Stimulated activated CD4-positive, alpha-beta T cell treated with anti-CD3 and anti-CD28 coated beads, Interleukin-1b, Interleukin-23, amount 100 ng/mL, for 48 hours (primary cell): ENCODE data around the gene TMEM218.
A peak's percentile ranks its signal among the peaks of the same experiment; 100 is the strongest.
"Not testable (repeated sequence)": the region's sequence is repeated elsewhere in the genome, so short reads cannot be mapped to it uniquely, and the experiment has no call there.

Source experiments
- DNase-seq: peaks from one replicate; pipeline ENCODE4 v3.0.0-alpha.2; 2020

TMEM218 gene

DNA sequence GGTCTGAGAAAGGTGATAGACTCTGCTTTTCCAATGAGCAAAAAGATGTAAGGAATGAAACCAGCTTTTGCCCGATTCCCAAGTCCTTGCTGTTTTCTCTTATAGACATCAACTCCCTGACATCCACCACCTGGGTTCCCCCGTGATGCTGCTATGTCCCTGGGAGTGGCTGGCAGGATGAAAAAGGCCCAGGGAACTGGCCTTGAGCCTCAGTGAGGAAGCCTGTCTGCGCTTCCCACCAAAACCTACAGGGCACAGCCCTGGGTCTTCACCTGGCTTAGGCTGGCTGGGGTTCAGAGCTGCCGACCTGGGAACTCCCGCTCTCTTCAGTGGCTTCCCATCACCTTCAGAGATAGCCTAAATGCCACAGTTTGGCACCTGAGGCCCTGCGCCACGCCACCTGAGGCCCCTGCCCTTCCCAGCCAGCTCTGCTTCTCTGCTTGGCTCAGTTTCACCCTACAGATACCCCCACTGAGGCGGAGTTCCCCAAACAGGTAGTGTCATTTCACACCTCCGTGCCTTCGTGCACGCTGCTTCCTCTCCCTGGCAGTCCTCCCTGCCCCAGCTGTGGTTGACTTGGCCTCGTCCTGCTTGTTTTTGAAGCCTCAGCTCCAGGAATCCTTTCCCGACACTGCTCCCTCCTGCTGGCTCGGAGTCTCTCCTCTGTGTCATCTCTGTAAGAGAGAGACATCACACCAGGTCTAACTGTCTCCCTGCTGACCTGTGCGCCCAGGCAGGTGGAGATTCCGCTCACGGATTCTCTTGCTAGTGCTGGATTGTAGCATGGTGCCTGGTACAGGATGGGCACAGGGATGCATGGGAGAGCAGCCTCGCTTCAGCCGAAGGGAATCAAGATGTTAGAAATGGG, 37.6 kb downstream of the TMEM218 start:
- no peak for DNase-seq

DNA sequence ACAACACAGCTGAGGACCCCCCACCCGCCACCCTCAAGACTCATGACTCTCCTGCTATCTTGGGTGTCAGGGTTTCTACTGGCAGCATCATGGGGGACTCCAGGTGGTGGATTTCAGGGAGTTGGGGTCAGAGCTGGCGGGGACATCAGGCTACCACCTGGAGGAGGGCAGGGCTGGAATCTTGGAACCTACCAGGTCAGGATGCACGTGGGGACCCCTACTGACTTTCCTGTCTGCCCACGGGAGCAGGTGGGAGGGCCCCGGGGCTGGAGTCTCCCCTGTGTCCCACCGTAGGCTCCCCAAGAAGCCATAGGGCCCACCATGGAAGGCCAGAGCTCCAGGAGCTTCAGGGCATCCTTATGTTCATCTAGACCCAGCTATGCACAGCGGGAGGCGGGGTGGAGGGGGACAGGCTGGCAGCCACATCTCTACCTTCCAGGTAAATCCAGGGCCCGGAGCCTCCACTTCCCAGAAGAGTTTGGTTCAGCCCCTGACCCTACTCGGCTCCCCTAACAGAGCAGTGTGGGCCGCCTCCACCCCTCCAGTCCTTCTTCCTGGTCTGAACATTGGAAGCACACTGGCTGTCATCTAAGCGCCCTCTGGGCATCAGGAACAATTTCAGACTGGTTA, 38.4 kb downstream of the TMEM218 start:
- no peak for DNase-seq

DNA sequence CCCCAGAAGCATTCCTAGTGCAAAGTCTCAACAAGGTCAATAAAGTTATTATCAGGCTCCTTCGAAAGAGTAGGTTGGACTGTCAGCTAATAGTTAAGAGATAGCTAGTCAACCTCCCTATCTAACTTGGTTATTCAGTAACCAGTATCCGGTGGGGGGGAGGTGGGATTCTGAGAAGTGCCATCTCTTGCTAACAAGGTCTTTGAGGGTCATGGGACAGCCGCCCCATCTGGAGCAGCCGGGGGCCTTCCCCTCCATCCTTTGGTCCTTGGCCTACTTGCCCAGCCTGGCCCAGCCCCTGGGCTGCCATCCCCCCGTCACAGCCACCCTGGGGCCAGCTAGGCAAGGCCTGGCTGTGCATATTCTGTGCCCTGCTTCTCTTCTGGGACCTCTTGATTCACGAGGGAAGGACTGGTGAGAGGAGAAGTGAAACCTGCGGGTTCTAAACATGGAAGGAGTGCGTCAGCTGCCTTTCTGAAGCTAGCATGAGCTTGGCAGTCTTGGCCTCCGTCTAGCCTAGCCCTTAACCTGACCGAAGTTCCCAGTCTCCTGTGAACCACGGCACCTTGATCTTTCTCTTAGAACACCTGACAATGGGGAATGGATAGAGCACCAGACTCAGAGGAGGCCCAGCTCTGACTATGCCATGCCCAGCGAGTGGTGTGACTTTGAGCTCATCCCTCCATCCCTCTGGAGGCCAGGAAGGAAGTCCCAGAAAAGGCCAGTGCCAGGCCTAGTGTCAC, 39.0 kb downstream of the TMEM218 start:
- no peak for DNase-seq

DNA sequence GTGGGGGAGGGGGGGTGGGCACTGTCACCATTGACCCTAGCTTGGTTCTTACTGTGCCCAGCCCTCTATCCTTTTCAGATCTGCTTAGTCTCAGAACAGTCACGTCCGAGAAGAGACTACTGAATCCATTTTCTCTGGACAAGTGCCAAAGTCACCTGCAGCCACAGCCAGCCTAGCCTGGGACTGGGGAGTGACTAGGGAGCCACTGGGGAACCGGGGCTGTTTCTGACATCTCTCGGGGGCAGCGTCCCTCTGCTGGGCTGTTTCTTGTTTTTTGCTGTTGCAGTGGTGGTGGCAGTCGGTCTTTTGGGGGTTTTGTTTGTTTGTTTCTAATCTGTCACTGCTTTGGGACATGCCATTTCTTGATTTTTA, 39.6 kb downstream of the TMEM218 start:
- DNase-seq, result no peak

DNA sequence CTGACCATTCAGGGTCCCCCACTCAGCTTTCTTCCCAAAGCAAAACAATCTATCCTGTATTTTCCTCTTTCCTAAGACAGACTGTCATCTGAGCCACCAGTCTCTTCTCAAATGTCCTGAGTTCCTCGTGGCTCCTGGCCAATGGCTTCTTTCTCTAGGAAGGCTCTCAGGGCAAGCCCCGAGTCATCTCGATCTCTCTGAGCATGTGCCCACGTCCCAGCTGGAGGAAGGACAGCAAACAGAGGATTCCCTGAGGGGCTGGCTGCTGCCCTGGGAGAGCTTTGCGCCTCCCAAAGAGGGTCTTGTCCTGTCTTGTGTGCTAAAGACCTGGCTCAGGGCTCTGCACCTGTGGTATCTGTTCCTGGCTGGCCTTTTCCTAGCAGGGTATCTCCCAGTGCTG, 40.0 kb downstream of the TMEM218 start:
- DNase-seq, result no peak

DNA sequence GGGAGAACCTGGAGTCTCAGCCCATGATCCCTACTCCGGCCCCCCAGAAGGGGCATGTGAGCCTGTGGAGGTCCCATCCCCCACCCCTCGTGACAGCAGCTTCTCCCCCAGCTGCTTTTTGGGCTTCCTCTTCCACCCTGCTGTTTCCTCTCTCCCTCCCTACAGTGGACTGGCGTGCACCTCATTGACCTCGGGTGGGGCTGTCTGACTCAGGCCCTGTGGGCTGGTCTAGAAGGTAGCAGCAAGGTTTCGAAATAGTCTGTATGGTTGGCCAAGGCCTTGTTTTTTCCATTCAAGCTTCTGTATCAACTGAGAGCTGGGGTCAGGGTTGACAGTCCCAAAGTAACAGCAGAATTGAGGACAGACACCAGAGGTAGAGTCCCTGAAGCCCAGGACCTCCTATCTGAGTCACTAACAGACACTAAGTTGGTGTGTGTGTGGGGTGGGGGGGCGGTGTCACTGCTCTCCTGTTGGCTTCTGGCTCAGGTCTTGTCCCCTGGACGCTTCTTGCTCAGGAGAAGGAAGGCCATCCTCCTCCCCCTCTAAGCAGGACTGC, 40.6 kb downstream of the TMEM218 start:
- peak; percentile 15 for DNase-seq

DNA sequence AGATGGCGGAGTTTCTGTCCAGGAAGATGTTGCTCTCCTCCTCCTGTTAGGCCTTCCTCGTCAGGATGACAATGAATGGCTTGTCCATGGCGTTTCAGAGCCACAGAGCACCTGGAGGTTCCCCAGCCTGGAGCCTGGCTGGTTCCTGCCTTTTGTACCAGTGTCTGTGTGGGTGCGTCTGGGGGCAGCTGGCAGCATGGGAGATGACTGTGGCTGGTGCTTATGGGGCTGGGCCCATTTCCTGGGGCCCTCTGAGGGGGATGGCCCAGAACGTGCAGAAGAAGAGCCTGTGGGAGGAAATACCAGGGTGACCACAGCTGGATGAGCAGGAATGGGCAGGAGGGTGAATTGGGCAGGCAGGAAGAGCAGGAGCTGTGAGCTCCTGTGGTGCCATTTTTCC, 41.6 kb downstream of the TMEM218 start:
- DNase-seq, result no peak

DNA sequence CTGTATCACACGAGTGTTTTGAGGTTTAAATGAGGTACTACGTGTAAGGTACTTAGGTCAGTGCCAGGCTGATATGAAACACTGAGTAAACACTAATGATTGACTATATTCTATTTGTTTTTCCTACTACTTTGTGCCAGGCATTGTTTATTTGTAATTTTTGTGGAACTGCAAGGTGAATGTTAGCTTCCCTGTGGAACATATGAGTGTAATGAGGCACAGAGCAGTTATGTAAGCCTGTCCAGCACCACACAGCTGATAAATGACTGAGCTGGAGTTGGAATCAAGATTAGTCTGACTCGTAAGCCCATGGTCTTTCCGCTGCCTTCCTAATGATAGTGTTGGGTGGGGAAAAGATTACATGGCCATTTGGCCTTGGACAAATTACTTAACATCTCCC, 42.4 kb downstream of the TMEM218 start:
- no peak for DNase-seq

DNA sequence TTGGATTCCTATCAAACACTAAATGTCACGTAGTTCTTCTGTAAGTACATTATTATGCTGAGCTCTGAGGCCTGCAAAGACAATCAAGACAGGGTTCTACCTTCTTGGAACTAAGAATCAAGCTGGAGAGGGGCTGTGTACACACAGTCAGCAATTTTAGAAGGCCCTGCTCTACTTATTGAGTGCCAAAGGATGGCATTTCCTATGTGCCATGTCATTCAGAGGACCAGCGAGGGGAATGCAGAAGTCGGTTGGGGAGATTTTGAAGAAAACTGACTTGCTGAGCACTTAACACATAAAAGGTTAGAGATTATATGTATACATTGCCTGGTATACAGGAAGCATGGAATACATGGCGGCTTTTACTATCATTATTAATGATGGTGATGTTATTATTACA, 43.1 kb downstream of the TMEM218 start:
- no peak for DNase-seq

DNA sequence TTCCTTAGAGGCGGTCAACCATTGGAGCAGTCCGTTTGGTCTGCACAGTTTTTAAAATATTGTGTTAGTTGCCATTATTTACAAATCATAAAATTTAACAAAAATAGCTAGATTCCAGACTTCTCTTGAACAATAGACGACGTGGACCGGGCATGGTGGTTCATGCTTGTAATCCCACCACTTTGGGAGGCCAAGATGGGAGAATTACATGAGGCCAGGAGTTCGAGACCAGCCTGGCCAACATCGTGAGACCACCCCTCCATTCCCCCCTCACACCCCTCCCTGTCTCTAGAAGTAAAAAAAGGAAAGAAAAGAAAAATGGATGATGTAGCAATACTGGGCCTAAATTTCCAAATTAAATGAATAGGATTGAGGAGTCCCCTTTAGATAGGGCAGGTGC, 47.4 kb downstream of the TMEM218 start:
- DNase-seq, result no peak

DNA sequence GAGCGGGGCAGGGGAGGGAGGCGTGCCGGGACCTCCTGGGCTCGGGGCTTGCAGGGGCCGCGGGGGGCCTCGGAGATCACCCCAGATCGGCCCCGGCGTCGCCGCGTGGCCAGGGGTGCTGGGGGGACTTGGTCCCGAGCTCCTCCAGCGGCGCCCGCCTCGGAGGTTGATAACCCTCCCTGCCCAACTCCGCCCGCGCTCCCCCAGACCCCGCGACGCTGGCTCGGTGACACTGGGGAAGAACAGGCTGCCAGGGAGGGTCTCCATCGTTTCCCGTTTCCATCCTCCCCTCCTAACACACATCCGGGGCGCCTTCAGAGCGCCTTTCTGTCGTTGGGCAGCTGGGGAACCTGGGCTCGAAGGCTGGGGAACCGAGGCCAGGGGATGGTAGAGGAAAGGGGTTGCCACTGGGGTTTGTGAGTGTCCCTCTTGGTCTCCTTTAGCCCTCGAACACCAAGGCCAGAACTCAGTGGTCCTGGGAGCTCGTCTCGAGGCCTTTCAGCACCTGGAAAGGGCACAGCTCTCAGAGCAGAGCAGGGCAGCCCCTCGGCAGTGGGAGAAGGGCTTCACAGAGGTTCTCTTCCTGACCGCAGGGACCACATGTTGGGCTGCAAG, 47.9 kb downstream of the TMEM218 start:
- no peak for DNase-seq

DNA sequence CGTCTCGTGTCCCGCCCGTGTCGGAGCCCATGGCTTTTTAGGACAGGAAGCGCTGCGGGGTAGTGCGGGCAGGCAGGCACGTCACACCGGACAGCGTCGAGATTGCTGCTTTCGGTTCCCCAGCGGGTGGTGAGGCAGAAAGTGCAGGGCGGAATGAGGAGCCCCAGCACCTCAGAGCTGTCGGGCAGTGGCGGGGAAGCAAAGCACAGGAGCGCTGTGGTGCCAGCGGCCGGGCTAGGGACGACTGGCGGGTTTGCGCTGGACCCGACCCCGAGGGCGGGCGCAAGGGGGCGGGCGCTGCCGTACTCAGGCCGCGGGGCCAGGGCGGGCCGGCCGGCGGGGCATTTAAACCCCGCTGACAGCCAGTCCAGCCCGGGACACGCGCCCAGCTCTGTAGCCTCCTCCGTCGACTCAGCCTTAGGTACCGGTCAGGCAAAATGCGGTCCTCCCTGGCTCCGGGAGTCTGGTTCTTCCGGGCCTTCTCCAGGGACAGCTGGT, 48.4 kb downstream of the TMEM218 start, which contains the start of gene SLC37A2:
Gene SLC37A2 (plus strand): TSS at position 375 of the 498 bp plus-strand sequence. CDS start 63 bp downstream, at position 438.
- peak; percentile 42 for DNase-seq

DNA sequence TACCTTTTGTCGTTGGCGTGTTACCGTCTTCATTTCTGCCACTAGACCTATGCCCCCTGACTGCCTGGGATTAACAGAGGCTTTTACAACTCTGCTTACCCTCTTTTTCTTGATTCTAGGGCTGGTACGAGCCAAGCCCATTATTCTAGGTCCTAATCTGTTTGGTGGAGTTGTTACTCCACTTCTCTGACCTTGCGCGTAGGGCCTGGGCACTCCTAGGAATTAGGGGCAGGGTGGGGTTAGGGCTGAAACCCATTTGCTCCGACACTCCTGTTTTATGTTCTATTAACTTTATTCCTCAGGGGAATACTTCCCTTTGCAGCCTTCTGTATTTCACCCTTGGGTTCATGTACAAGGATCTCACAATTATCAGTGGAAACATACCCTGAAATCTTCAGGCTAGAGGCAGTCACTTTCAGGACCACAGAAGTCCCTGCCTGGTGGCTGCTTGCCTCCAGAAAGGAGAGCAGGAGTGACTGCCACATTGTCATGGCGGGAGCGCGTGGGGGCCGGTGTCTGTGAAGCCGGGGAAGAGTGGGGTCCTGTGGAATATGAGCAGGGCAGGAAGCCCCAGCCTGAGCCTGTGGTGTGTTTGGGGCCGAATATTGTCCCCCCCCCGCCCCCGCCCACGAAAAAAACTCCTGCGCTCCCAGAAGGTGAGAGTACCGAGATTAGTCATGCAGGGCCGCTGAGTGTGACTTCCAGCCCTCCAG, 49.1 kb downstream of the TMEM218 start:
- DNase-seq, result no peak

DNA sequence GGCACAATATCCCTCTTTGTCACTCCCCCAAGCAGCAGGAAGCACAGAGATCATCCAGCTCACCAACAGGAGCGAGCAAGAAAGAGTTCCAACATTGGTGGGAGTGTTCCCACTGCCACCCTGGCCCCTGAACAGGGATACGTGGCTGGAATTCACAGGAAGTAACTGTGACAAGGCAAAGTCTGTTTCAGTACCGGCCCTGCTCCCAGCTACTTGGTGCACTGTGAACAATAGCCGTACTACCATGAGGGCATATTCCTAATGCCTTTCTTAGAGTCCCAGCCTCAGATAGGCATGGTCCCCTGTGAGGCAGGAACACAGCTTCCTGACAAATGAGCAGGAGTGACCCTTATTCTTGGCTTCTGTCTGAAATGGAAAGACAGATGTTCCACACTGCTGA, 50.1 kb downstream of the TMEM218 start:
- DNase-seq, result no peak

DNA sequence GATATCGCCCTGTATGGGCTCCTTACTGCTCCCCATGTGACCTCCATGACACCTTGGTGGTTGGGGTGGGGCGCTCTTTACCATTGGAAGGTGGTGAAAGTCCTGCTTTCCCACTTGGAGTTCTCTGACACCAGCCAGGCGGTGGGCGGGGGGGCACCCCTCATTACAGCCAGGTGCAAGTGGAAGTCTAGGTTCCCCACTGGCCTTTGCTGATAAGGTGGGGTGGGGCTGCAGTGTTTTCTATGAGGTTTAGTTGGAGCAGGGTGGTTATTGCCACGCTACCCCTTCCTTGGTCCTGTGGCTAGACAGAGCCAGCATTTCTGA, 53.8 kb downstream of the TMEM218 start:
- no peak for DNase-seq

DNA sequence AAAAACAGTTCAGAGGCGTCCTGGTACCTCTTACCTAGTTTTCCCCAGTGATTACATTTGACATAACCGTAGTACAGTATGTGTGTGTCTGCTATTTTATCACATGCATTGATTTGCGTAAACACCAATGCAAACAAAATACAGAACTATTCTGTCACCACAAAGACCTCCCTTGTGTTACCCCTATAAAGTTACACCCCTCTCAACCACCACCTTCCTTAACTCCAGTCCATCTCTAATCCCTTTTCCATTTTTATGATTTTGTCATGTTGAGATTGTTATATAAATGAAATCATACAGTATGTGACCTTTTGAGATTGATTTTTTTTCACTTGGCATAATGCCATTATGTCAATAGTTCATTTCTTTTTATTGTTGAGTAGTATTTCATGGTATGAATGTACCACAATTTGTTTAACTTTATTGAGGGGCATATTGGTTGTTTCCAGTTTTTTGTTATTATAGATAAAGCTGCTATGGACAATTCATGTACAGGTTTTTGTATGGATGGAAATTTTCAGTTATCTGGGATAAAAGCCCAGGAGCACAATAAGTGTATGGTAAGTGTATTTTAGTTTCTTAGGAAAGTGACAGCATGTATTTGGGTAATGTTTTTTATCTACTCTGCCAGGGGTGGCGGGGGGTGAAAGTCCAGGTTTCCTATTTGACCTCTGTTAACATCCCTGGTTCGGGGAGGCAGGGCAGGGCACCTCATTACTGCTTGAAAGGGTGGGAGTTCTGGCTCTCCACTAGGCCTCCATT, 54.3 kb downstream of the TMEM218 start:
- DNase-seq, result no peak

DNA sequence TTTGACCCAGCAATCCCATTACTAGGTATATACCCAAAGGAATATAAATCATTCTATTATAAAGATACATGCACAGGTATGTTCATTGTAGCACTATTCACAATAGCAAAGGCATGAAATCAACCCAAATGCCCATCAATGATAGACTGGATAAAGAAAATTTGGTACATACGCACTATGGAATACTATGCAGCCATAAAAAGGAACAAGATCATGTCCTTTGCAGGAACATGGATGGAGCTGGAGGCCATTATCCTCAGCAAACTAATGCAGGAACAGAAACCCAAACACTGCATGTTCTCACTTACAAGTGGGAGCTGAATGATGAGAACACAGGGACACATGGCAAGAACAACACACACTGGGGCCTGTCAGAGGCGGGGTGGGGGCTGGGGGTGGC, 55.3 kb downstream of the TMEM218 start:
- not testable (repeated sequence) for DNase-seq

DNA sequence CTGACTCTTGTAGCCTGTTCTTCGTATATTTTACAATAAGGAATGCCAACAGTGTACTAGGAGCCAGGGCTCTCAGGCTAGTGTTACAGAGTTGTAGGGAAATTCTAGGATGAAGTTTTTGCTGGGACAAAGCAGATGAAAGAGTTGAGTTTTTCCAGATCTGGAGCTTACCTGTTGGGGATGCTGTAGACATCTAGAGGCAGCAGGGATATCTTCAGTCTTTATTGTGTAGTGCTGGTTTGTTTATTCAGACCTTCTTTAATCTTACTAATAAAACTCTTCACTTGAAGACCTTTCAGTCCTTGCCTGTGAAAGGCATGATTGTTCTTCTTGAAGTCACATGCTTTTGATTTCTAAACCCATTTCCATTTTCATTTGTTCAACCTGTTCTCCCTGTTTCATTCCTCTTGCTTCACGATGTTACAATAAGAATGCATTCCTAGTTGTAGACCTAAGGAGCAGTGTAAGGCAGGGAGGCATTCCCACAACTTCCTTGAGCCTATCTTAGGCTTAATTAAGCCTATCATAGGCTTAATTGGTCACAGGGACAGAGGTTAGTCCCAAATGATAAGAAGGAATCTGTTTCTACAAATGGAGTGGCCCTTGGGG, 56.2 kb downstream of the TMEM218 start:
- no peak for DNase-seq

DNA sequence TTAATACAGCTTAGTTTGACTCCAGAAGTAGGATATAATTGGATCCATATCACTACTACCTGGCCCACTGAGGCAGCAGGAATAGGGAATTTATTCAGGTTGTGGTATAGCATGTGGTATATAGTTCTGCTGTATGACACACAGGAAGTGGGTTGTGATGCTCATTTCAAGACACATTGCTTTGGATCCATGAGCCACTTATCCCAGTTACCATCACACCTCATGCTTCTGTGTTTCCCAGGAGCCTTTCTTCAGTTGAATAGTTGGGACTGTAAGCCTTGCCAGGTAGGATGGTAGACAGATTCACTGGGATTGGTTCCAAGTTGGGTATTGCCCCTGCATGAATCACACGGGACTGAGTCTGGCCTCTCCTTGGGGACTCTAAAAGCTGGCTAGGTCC, 58.3 kb downstream of the TMEM218 start:
- DNase-seq, result no peak

DNA sequence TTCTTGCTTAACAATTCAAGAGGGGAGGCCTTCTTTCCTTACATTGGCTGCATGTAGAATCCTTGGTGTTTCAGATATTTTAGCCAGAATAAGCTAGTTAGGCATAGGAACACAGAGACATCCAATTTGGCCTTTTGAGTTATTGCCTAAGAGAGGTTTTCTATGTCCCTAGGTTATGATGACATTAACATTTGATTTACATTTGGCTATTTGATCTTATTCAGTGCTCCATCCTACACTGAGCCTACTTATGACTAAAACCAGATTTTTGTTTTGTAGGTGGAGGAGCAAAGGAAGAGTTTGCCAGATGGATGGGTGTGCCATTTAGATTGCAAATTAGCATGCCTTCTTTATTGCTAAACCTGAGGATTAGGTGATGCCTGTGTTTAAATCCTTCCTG, 59.4 kb downstream of the TMEM218 start:
- no peak for DNase-seq

DNA sequence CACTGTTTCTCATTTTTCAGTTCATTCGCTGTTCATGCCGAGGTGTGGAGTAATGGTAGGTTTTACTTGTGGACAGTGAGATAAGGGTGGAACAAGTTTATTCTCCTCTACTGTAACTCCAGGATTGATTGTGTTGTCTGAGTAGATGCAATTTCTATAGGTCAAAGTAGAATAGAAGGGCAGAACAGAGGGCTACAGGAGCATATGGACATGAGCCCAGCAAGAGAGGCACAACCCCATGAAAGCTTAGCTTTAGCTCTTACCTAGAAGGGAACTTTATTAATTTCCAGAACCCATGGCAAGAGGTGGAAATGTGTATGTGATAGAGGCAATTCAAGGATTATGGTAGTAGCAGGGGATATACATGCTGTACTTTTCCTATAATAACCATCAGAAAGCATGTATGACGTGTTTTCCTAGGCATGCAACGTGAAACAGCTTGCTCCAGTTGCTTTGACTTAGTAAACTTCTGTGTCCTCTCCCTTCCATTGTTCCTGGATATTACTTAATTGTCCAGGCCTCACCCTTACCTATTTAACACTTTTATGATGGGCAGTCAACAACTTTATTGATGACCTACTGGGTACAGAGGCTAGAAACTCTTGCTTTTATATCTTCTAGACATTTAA, 62.1 kb downstream of the TMEM218 start:
- DNase-seq, result no peak
